ENCODE measurements around the gene USP6NL.

USP6NL gene

GRCh38 chr10:11429439-11430052, 181.9 kb downstream of the USP6NL start:
- DNase-seq (ENCODE audit: low read depth in 1 of 2, low spot score in 1 of 2): no peak

GRCh38 chr10:11425676-11426075, 185.8 kb downstream of the USP6NL start:
- DNase-seq (ENCODE audit: low read depth in 1 of 2, low spot score in 1 of 2): no peak

- DNase-seq (ENCODE audit: low read depth in 1 of 2, low spot score in 1 of 2): no peak
These were observed 186.2 kb downstream of the USP6NL start for GRCh38 chr10:11425296-11425610.

GRCh38 chr10:11424456-11425295, 186.8 kb downstream of the USP6NL start:
- no peak for DNase-seq (ENCODE audit: low read depth in 1 of 2, low spot score in 1 of 2)

- DNase-seq (ENCODE audit: low read depth in 1 of 2, low spot score in 1 of 2): no peak
These were observed 194.5 kb downstream of the USP6NL start for GRCh38 chr10:11416974-11417373.

GRCh38 chr10:11415095-11415494, 196.4 kb downstream of the USP6NL start:
- DNase-seq (ENCODE audit: low read depth in 1 of 2, low spot score in 1 of 2): no peak

- no peak for DNase-seq (ENCODE audit: low read depth in 1 of 2, low spot score in 1 of 2)
These were observed 197.0 kb downstream of the USP6NL start for GRCh38 chr10:11414314-11415038.

GRCh38 chr10:11411926-11412545, 199.4 kb downstream of the USP6NL start:
- DNase-seq (ENCODE audit: low read depth in 1 of 2, low spot score in 1 of 2): no peak

- no peak for DNase-seq (ENCODE audit: low read depth in 1 of 2, low spot score in 1 of 2)
These were observed 202.1 kb downstream of the USP6NL start for GRCh38 chr10:11409357-11409756.

- no peak for DNase-seq (ENCODE audit: low read depth in 1 of 2, low spot score in 1 of 2)
These were observed 203.5 kb downstream of the USP6NL start for GRCh38 chr10:11407939-11408338.

GRCh38 chr10:11406746-11407145, 204.7 kb downstream of the USP6NL start:
- DNase-seq (ENCODE audit: low read depth in 1 of 2, low spot score in 1 of 2): no peak

- no peak for DNase-seq (ENCODE audit: low read depth in 1 of 2, low spot score in 1 of 2)
These were observed 206.5 kb downstream of the USP6NL start for GRCh38 chr10:11404901-11405300.

All from activated T-helper 1 cell treated with anti-CD3 and anti-CD28 coated beads, Interleukin-2, amount 50 U/mL, for 16 hours (primary cell).